ENCODE measurements around the gene ZNF765.
"Not testable (repeated sequence)": the region's sequence is repeated elsewhere in the genome, so short reads cannot be mapped to it uniquely, and the experiment has no call there.

ZNF765 gene

DNA sequence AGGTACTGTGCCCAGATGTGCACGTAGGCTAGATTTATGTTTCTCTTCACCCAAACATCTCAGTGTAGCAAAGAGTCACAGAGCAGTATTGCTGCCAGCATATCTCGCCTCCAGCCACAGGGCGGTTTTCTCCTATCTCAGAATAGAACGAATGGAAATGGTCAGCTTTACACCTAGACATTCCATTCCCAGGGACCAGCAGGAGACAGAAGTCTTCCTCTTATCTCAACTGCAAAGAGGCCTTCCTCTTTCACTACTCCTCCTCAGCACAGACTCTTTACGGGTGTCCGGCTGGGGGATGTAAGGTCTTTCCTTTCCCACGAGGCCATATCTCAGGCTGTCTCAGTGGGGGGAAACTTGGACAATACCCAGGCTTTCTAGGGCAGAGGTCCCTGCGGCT is 73.7 kb downstream of the ZNF765 start:
- DNase-seq; in situ Hi-C loops (cut with HindIII; ENCODE audit: low pct_ligation_motif_present, low pct_unique_long_range_greater_than_20kb, low sequenced_read_pairs): not testable (repeated sequence)

DNA sequence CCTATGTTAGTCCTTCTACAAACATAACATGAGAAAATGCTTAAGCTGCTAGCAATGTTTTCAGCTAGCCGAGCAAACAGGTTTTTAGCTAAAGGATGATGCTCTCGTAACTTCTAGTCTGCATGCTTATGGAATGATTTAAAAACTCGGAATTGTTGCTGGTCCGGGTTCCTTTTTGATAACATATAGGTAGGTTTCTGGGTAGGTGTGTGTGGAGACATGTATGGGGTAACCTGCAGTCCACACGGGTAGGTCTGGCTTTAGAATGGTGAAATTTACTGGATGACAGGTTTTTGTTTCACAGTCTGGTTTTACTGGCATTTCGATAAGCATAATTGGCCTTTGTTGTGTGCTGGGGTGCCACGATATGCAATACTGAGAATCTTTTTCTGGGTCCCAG is 77.0 kb downstream of the ZNF765 start:
- DNase-seq = no peak
- in situ Hi-C loops (cut with HindIII; ENCODE audit: low pct_ligation_motif_present, low pct_unique_long_range_greater_than_20kb, low sequenced_read_pairs) = no loop called here

GRCh38 chr19:53474832-53475231 is 79.9 kb downstream of the ZNF765 start:
- in situ Hi-C loops (cut with HindIII; ENCODE audit: low pct_ligation_motif_present, low pct_unique_long_range_greater_than_20kb, low sequenced_read_pairs); DNase-seq: not testable (repeated sequence)

GRCh38 chr19:53475470-53475869 is 80.5 kb downstream of the ZNF765 start:
- DNase-seq; in situ Hi-C loops (cut with HindIII; ENCODE audit: low pct_ligation_motif_present, low pct_unique_long_range_greater_than_20kb, low sequenced_read_pairs): not testable (repeated sequence)

All from ACHN (cell line).